HG03196 (cell line): Measurements from ENCODE around the gene LHX5.

Source experiments
- ATAC-seq: cut with Tn5 transposase; IDR thresholded peaks from one replicate; pipeline ENCODE4 v1.9.1; 2021; ENCODE audit not compliant: unreplicated experiment

LHX5 gene

GRCh38 chr12:113478351-113479011 is 6.8 kb upstream of the LHX5 start:
- ATAC-seq = no peak

- no peak for ATAC-seq
These were observed 6.2 kb upstream of the LHX5 start for GRCh38 chr12:113477842-113478215.

GRCh38 chr12:113477171-113477841 is 5.6 kb upstream of the LHX5 start:
- no peak for ATAC-seq

- no peak for ATAC-seq
These were observed 4.7 kb upstream of the LHX5 start for GRCh38 chr12:113476176-113476986.

- ATAC-seq = no peak
These were observed 3.9 kb upstream of the LHX5 start for GRCh38 chr12:113475451-113476175.

- ATAC-seq = no peak
These were observed 3.2 kb upstream of the LHX5 start for GRCh38 chr12:113474635-113475436.

- ATAC-seq = no peak
These were observed 2.3 kb upstream of the LHX5 start for GRCh38 chr12:113473942-113474341.

- no peak for ATAC-seq
These were observed 1.7 kb upstream of the LHX5 start for GRCh38 chr12:113473400-113473799.

- no peak for ATAC-seq
These were observed 785 bp upstream of the LHX5 start for GRCh38 chr12:113472191-113473121.

- ATAC-seq = no peak
These were observed 626 bp downstream of the LHX5 start for GRCh38 chr12:113470871-113471618.

- ATAC-seq = no peak
These were observed 1.5 kb downstream of the LHX5 start for GRCh38 chr12:113469949-113470743.

GRCh38 chr12:113469224-113469948 is 2.3 kb downstream of the LHX5 start:
- no peak for ATAC-seq

GRCh38 chr12:113468365-113469223 is 3.1 kb downstream of the LHX5 start:
- no peak for ATAC-seq

- no peak for ATAC-seq
These were observed 3.9 kb downstream of the LHX5 start for GRCh38 chr12:113467502-113468364.

- no peak for ATAC-seq
These were observed 4.5 kb downstream of the LHX5 start for GRCh38 chr12:113467142-113467501.
